Embryonic facial prominence (tissue), 1 donor: ENCODE results near the gene POFUT2.
A peak's percentile ranks its signal among the peaks of the same experiment; 100 is the strongest.

Experiments
- DNase-seq: peaks from one replicate; pipeline ENCODE4 v3.0.0-alpha.2; 2016; ENCODE audit errors: extremely low spot score

POFUT2 gene

GRCh38 chr21:45297869-45298268 lies 10.2 kb upstream of the POFUT2 start:
- no peak for DNase-seq

- DNase-seq = no peak
These were observed 9.6 kb upstream of the POFUT2 start for GRCh38 chr21:45297329-45297728.

- no peak for DNase-seq
These were observed 8.9 kb upstream of the POFUT2 start for GRCh38 chr21:45296638-45297037.

GRCh38 chr21:45295576-45296365 lies 8.1 kb upstream of the POFUT2 start:
- DNase-seq = no peak

GRCh38 chr21:45294509-45295291 lies 7.0 kb upstream of the POFUT2 start:
- DNase-seq = no peak

GRCh38 chr21:45293726-45294401 lies 6.2 kb upstream of the POFUT2 start:
- no peak for DNase-seq

GRCh38 chr21:45293220-45293725 lies 5.6 kb upstream of the POFUT2 start:
- no peak for DNase-seq

GRCh38 chr21:45292399-45293219 lies 4.9 kb upstream of the POFUT2 start:
- peak; percentile 78 for DNase-seq

GRCh38 chr21:45291613-45292398 lies 4.1 kb upstream of the POFUT2 start:
- DNase-seq = no peak

- no peak for DNase-seq
These were observed 3.4 kb upstream of the POFUT2 start for GRCh38 chr21:45290948-45291612.

- no peak for DNase-seq
These were observed 2.2 kb upstream of the POFUT2 start for GRCh38 chr21:45289655-45290515.

- no peak for DNase-seq
These were observed 1.4 kb upstream of the POFUT2 start for GRCh38 chr21:45289134-45289533.

GRCh38 chr21:45288441-45288841 lies 746 bp upstream of the POFUT2 start:
- no peak for DNase-seq

GRCh38 chr21:45286671-45287437 lies 841 bp downstream of the POFUT2 start:
- DNase-seq = no peak

GRCh38 chr21:45285266-45285931 lies 2.3 kb downstream of the POFUT2 start:
- no peak for DNase-seq

- no peak for DNase-seq
These were observed 3.3 kb downstream of the POFUT2 start for GRCh38 chr21:45284456-45284741.

GRCh38 chr21:45283611-45284455 lies 3.9 kb downstream of the POFUT2 start:
- DNase-seq = no peak
